B cell (primary cell): Measurements from ENCODE around the gene ARFGEF2. TPM values are rescaled to one million over a fixed set of nuclear protein-coding genes. Genes with fewer than 3 reads are reported as not detected.

Source experiments
- ATAC-seq: fragments of 200-7000 bp; cut with Tn5 transposase; one replicate; pipeline ENCODE4 v1.10.0; 2021; ENCODE audit warnings: low read depth, mild to moderate bottlenecking, moderate number of reproducible peaks, moderate library complexity
- CTCF ChIA-PET: fragments of 350-600 bp; sonication (Branson Sonifier 250); formaldehyde crosslinking; loops from one replicate; lab custom pipeline; 2021; ENCODE audit warnings: antibody characterized with exemption, inconsistent platforms; lab: Charles Lee
- POLR2A ChIA-PET: fragments of 350-600 bp; sonication (Branson Sonifier 250); formaldehyde crosslinking; loops from one replicate; lab custom pipeline; 2021; ENCODE audit warnings: antibody characterized with exemption; lab: Charles Lee
- DNase-seq: peaks from one replicate; pipeline ENCODE4 v3.0.0; 2013
- H2AFZ ChIP-seq: 2 replicates; pipeline ENCODE4 v1.6.1; 2012; ENCODE audit warnings: mild to moderate bottlenecking, low read depth, low read length; ENCODE audit not compliant: insufficient read depth, poor library complexity, severe bottlenecking
- H3K27ac ChIP-seq, 2 donors: 1 replicate in 1 of 2; 2 replicates in 1 of 2; pipeline ENCODE4 v1.5.1; 2012 to 2013; ENCODE audit warnings: low read length in 2 of 2, mild to moderate bottlenecking in 2 of 2, moderate library complexity in 1 of 2
- H3K27me3 ChIP-seq, 4 experiments: fragments of 200-600 bp in 1 of 4; sonication (generic) in 1 of 4; replicated peaks in 1 of 4; 1 replicate in 2 of 4; 2 replicates in 2 of 4; pipeline versions ENCODE4 v1.6.1 to v1.7.0; 2013 to 2016; ENCODE audit warnings: low read length in 3 of 4, mild to moderate bottlenecking in 2 of 4, mixed read lengths in 1 of 4, moderate library complexity in 1 of 4; ENCODE audit not compliant: insufficient read depth in 4 of 4, control insufficient read depth in 3 of 4; ENCODE audit errors: control extremely low read depth in 1 of 4
- H3K36me3 ChIP-seq, 2 experiments: replicated peaks in 1 of 2; 1 replicate in 1 of 2; 2 replicates in 1 of 2; pipeline versions ENCODE4 v1.6.1 to v1.7.1; 2013; ENCODE audit warnings: low read length in 1 of 2; ENCODE audit not compliant: insufficient read depth in 2 of 2, control insufficient read depth in 1 of 2; ENCODE audit errors: control extremely low read depth in 1 of 2, extremely low read depth in 1 of 2
- H3K4me1 ChIP-seq, 2 donors: fragments of 200-600 bp in 1 of 2; sonication (generic) in 1 of 2; 1 replicate in 1 of 2; 2 replicates in 1 of 2; pipeline versions ENCODE4 v1.5.1 to v1.6.1; 2013 to 2017; ENCODE audit warnings: low read length in 2 of 2; ENCODE audit not compliant: control insufficient read depth in 2 of 2, insufficient read depth in 2 of 2
- H3K4me2 ChIP-seq: replicated peaks from 2 replicates; pipeline ENCODE3; 2012; ENCODE audit warnings: mild to moderate bottlenecking, low read depth, low read length; ENCODE audit not compliant: poor library complexity, severe bottlenecking
- H3K4me3 ChIP-seq, 5 experiments: fragments of 200-600 bp in 1 of 5; sonication (generic) in 1 of 5; 1 replicate in 3 of 5; 2 replicates in 2 of 5; pipeline versions ENCODE4 v1.5.1 to v1.7.0; 2011 to 2016; ENCODE audit warnings: low read length in 4 of 5, mild to moderate bottlenecking in 4 of 5, low read depth in 2 of 5, control low read depth in 1 of 5, moderate library complexity in 1 of 5; ENCODE audit not compliant: insufficient read depth in 1 of 5; ENCODE audit errors: control extremely low read depth in 1 of 5, extremely low read depth in 1 of 5
- H3K79me2 ChIP-seq: fragments of 200-600 bp; sonication (generic); one replicate; pipeline ENCODE4 v1.6.0; 2016; ENCODE audit warnings: low read length; ENCODE audit not compliant: control insufficient read depth, insufficient read depth
- H3K9ac ChIP-seq: fragments of 200-600 bp; sonication (generic); 2 replicates; pipeline ENCODE4 v1.6.1; 2017; ENCODE audit warnings: mild to moderate bottlenecking, low read length, moderate library complexity
- H3K9me3 ChIP-seq, 3 donors: one replicate each; pipeline versions ENCODE4 v1.6.1 to v1.7.1; 2013; ENCODE audit warnings: low read length in 2 of 3; ENCODE audit not compliant: control insufficient read depth in 2 of 3, insufficient read depth in 1 of 3; ENCODE audit errors: control extremely low read depth in 1 of 3
- H4K20me1 ChIP-seq: 2 replicates; pipeline ENCODE4 v1.6.0; 2012; ENCODE audit warnings: mild to moderate bottlenecking, low read length; ENCODE audit not compliant: insufficient read depth, control insufficient read depth, poor library complexity, severe bottlenecking
- H3K27ac Mint-ChIP-seq: one replicate; pipeline ENCODE4 v1.8.0; 2021; ENCODE audit warnings: mixed read lengths
- H3K27me3 Mint-ChIP-seq: one replicate; pipeline ENCODE4 v1.8.0; 2021; ENCODE audit warnings: mixed read lengths
- H3K4me1 Mint-ChIP-seq: one replicate; pipeline ENCODE4 v1.8.0; 2021; ENCODE audit warnings: mixed read lengths
- H3K4me3 Mint-ChIP-seq: one replicate; pipeline ENCODE4 v1.8.0; 2021; ENCODE audit warnings: mixed read lengths
- H3K9me3 Mint-ChIP-seq: one replicate; pipeline ENCODE4 v1.8.0; 2022; ENCODE audit warnings: mixed read lengths; ENCODE audit not compliant: insufficient read depth
- CTCF ChIP-seq: fragments of 200-600 bp; IDR thresholded peaks from one replicate; pipeline ENCODE4 v1.8.0; 2022; ENCODE audit warnings: antibody characterized with exemption, mild to moderate bottlenecking
- EZH2 ChIP-seq: IDR thresholded peaks from 2 replicates; pipeline ENCODE4 v1.6.1; 2012; ENCODE audit warnings: borderline replicate concordance, low read depth, mild to moderate bottlenecking, moderate library complexity, low read length; ENCODE audit not compliant: insufficient read depth, poor library complexity, severe bottlenecking
- WGBS: methylation state at CpG from one replicate; pipeline ENCODE4 v1.1.5; 2013; ENCODE audit warnings: missing lambda C conversion rate; ENCODE audit not compliant: insufficient coverage; 5-methylcytosine and 5-hydroxymethylcytosine counted together
- intact Hi-C: fragments of 100-400 bp; cut with micrococcal nuclease; formaldehyde crosslinking; loops from one replicate; pipeline ENCODE4 v1.10.0; 2022
- polyA plus RNA-seq: library from polyadenylated mRNA; depleted of rRNA; stranded (reverse); fragments of >200 nt; gene quantifications from 2 replicates; pipeline ENCODE4 v1.2.3, GENCODE V29; 2012
- total RNA-seq, 2 donors: library from RNA; stranded (reverse); fragments of 120-200 nt in 1 of 2; gene quantifications; 1 replicate in 1 of 2; 2 replicates in 1 of 2; pipeline versions ENCODE4 v1.2.3 to v1.2.4, GENCODE V29; 2013 to 2022

The ARFGEF2 gene
- total and polyA plus RNA-seq, 2 donors (not counting 1 experiment from before 2014, with no cell fraction given): 10.8 to 34.3 TPM

GRCh38 chr20:49006446-49006980, 85.0 kb downstream of the ARFGEF2 start:
- Histone ChIP-seq H3K9ac (no peak overlapping the region), H3K27me3 (no peaks in the 10 kb centered on the region), H3K4me3 (no peak overlapping the region), H3K4me1 (no peaks in the 10 kb centered on the region), H3K36me3 (peaks cover 18 to 53% of the 10 kb centered on the region in 2 experiments), H2AFZ (no peak overlapping the region), H3K9me3 (no peaks in the 10 kb centered on the region), H3K27ac (no peak overlapping the region), H3K4me2 (no peak overlapping the region), H3K79me2 (no peaks in the 10 kb centered on the region), H4K20me1 (no peaks in the 10 kb centered on the region)
- ChIA-PET CTCF (no interaction called here), POLR2A (no interaction called here)
- intact Hi-C loops: no loop called here
- no peak overlapping the region for H3K4me3 Mint-ChIP-seq
- H3K9me3 Mint-ChIP-seq: no peaks in the 10 kb centered on the region
- ATAC-seq (no peak), DNase-seq (no peak)
- no peak overlapping the region for H3K27ac Mint-ChIP-seq
- no peaks in the 10 kb centered on the region for H3K27me3 Mint-ChIP-seq
- no peaks in the 10 kb centered on the region for H3K4me1 Mint-ChIP-seq
- TF ChIP-seq CTCF (no peak), EZH2 (no peak)
- 97% methylated on average over 8 of the region's 8 CpGs for WGBS

- Histone ChIP-seq H3K27ac (no peak overlapping the region), H3K36me3 (peaks cover 27 to 81% of the 10 kb centered on the region in 2 experiments), H3K4me3 (no peak overlapping the region), H3K79me2 (no peaks in the 10 kb centered on the region), H4K20me1 (no peaks in the 10 kb centered on the region), H3K4me1 (no peaks in the 10 kb centered on the region), H3K4me2 (no peak overlapping the region), H2AFZ (no peak overlapping the region), H3K9me3 (no peaks in the 10 kb centered on the region), H3K27me3 (no peaks in the 10 kb centered on the region), H3K9ac (no peak overlapping the region)
- DNase-seq (no peak), ATAC-seq (no peak)
- TF ChIP-seq CTCF (no peak), EZH2 (no peak)
- no peaks in the 10 kb centered on the region for H3K9me3 Mint-ChIP-seq
- CTCF ChIA-PET: interaction anchor here (0.9 kb wide), 1 partner anchor 53 kb away, joined by 4 read pairs; no protein-coding TSS in a partner anchor
- no peaks in the 10 kb centered on the region for H3K4me1 Mint-ChIP-seq
- POLR2A ChIA-PET: no interaction called here
- no peaks in the 10 kb centered on the region for H3K27me3 Mint-ChIP-seq
- no peak overlapping the region for H3K4me3 Mint-ChIP-seq
- no peak overlapping the region for H3K27ac Mint-ChIP-seq
- intact Hi-C loops: no loop called here
- WGBS: 99% methylated on average over 10 of the region's 12 CpGs
These were observed 88.6 kb downstream of the ARFGEF2 start for GRCh38 chr20:49009899-49010631.
